DMS53 (cell line): ENCODE results near the gene ARID4B.

Source experiments
- DNase-seq: peaks from one replicate; lab custom pipeline; 2025; lab: John Stamatoyannopoulos, UW

The ARID4B gene

DNA sequence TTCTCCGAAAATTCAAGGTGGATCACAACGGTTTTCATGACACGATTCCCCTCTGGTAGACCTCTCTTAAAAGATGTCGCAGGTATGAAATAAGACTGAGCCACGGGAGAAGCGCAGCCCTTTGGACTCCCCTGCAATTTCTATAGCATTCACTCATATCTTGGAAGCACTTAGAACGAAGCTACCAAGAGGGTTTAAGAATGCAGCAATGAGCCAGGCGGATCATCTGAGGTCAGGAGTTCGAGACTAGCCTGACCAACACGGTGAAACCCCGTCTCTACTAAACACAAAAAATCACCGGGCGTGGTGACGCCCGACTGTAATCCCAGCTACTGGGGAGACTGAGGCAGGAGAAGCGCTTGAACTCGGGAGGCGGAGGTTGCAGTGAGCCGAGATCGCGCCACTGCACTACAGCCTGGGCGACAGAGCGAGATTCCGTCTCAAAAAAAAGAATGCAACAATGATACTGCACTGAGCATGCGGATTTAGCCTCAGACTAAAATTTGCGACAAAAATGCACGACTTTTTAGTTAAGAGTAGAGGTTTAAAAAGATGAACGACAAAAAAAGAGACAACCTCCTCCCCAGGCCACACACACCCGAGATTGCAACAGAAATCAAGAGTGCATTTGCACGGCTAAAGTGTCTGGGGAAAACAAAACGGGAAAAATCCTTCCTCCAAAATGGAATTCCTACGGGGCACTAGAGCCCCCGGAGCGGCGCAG is 200.1 kb downstream of the ARID4B start:
- peak; percentile 39 for DNase-seq

- peak; percentile 39 for DNase-seq
These were observed 200.8 kb downstream of the ARID4B start for GRCh38 chr1:235127203-235127602.

DNA sequence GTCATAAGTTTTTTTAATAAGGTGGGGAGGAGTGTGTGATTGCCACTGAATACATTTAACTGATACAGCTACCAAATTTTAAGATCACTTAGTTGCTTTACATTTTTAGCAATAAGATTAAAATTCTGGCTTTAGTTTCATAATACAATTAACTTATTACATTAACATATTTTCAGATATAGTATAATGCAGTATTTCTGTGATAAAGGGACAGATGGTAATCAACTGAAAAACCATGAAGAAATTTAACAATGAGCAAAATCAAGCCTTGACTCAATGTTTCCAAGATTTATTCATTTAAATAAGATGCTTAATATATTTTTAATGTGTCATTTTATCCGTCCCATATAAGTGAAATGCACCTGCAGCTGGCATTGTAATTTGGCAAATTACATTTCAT is 203.3 kb downstream of the ARID4B start:
- no peak for DNase-seq

GRCh38 chr1:235124111-235124510 is 203.9 kb downstream of the ARID4B start:
- no peak for DNase-seq

GRCh38 chr1:235122348-235122747 is 205.6 kb downstream of the ARID4B start:
- DNase-seq, result peak; percentile 12
